BE2C (cell line): ENCODE measurements around the gene ATP8A1.
A peak's percentile ranks its signal among the peaks of the same experiment; 100 is the strongest.

Experiments used
- DNase-seq: peaks from one replicate; pipeline ENCODE4 v3.0.0-alpha.2; 2020
- H3K27me3 ChIP-seq: fragments of 250-450 bp; sonication (Bioruptor Pico); 2 replicates; pipeline ENCODE4 v1.5.1; 2020; ENCODE audit warnings: mild to moderate bottlenecking
- H3K36me3 ChIP-seq: fragments of 250-450 bp; sonication (Bioruptor Pico); 2 replicates; pipeline ENCODE4 v1.5.1; 2020; ENCODE audit warnings: mild to moderate bottlenecking
- H3K4me1 ChIP-seq: fragments of 250-450 bp; sonication (Bioruptor Pico); 2 replicates; pipeline ENCODE4 v1.5.1; 2020
- H3K4me3 ChIP-seq: 2 replicates; pipeline ENCODE4 v1.5.1; 2011; ENCODE audit warnings: low read depth, low read length
- H3K9me3 ChIP-seq: fragments of 250-450 bp; sonication (Bioruptor Pico); 2 replicates; pipeline ENCODE4 v1.5.1; 2020
- CTCF ChIP-seq: IDR thresholded peaks from 2 replicates; pipeline ENCODE4 v1.5.1; 2012; ENCODE audit warnings: mild to moderate bottlenecking, low read depth, low read length

Gene ATP8A1

GRCh38 chr4:42482516-42483327 lies 174.2 kb downstream of the ATP8A1 start:
- H3K9me3 ChIP-seq, result no peaks in the 10 kb centered on the region
- H3K36me3 ChIP-seq, result no peaks in the 10 kb centered on the region; the same call in 1 of the 2 replicates
- no peak for TF ChIP-seq CTCF
- H3K4me1 ChIP-seq, result peaks cover 12% of the 10 kb centered on the region
- peak; percentile 39 for DNase-seq
- no peaks in the 10 kb centered on the region for H3K27me3 ChIP-seq
- no peak overlapping the region for H3K4me3 ChIP-seq

- Histone ChIP-seq H3K4me3 (no peak overlapping the region), H3K9me3 (no peaks in the 10 kb centered on the region), H3K4me1 (peaks cover 12% of the 10 kb centered on the region), H3K27me3 (no peaks in the 10 kb centered on the region), H3K36me3 (no peaks in the 10 kb centered on the region; the same call in 1 of the 2 replicates)
- DNase-seq, result no peak
- no peak for TF ChIP-seq CTCF
These were observed 176.2 kb downstream of the ATP8A1 start for GRCh38 chr4:42480717-42481116.

GRCh38 chr4:42480281-42480680 lies 176.6 kb downstream of the ATP8A1 start:
- no peak for DNase-seq
- Histone ChIP-seq H3K36me3 (no peaks in the 10 kb centered on the region; the same call in 1 of the 2 replicates), H3K4me1 (peaks cover 12% of the 10 kb centered on the region), H3K4me3 (no peak overlapping the region), H3K27me3 (no peaks in the 10 kb centered on the region), H3K9me3 (no peaks in the 10 kb centered on the region)
- TF ChIP-seq CTCF, result no peak

GRCh38 chr4:42478946-42479345 lies 178.0 kb downstream of the ATP8A1 start:
- H3K4me3 ChIP-seq, result no peak overlapping the region
- no peak for TF ChIP-seq CTCF
- peaks cover 11% of the 10 kb centered on the region for H3K4me1 ChIP-seq
- H3K9me3 ChIP-seq, result no peaks in the 10 kb centered on the region
- DNase-seq, result no peak
- no peaks in the 10 kb centered on the region for H3K27me3 ChIP-seq
- H3K36me3 ChIP-seq, result no peaks in the 10 kb centered on the region; the same call in 1 of the 2 replicates

GRCh38 chr4:42478509-42478908 lies 178.4 kb downstream of the ATP8A1 start:
- no peaks in the 10 kb centered on the region; the same call in 1 of the 2 replicates for H3K36me3 ChIP-seq
- H3K9me3 ChIP-seq, result no peaks in the 10 kb centered on the region
- H3K4me1 ChIP-seq, result peaks cover 7% of the 10 kb centered on the region
- no peak for DNase-seq
- no peaks in the 10 kb centered on the region for H3K27me3 ChIP-seq
- no peak overlapping the region for H3K4me3 ChIP-seq
- no peak for TF ChIP-seq CTCF

- DNase-seq, result no peak
- H3K4me1 ChIP-seq, result no peaks in the 10 kb centered on the region; the same call in 1 of the 2 replicates
- H3K36me3 ChIP-seq, result no peaks in the 10 kb centered on the region
- no peaks in the 10 kb centered on the region for H3K9me3 ChIP-seq
- no peaks in the 10 kb centered on the region for H3K27me3 ChIP-seq
- TF ChIP-seq CTCF, result no peak
- H3K4me3 ChIP-seq, result no peak overlapping the region
These were observed 182.5 kb downstream of the ATP8A1 start for GRCh38 chr4:42474406-42474805.
